ENCODE results near the gene RGSL1.

The RGSL1 gene

DNA sequence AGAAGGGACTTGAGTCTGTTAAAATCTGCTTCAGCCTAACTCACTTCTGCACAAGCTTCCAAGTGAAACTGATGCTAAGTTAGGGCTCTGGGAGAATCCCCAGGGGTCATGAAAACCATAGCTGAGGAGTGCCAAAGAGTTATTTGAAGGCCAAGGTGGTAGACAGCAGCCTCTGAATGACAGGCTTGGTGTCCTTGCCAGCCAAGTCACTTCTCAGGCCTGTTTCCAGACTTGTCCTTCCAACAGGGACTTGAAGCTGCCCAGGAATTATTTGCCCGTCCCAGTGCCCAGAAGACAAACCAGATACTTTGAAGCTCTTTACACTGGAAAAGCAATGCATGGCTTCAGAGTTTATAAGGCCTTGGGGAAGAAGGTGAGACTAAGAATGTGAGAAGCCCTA is 105.5 kb downstream of the RGSL1 start:
- DNase-seq, result no peak

DNA sequence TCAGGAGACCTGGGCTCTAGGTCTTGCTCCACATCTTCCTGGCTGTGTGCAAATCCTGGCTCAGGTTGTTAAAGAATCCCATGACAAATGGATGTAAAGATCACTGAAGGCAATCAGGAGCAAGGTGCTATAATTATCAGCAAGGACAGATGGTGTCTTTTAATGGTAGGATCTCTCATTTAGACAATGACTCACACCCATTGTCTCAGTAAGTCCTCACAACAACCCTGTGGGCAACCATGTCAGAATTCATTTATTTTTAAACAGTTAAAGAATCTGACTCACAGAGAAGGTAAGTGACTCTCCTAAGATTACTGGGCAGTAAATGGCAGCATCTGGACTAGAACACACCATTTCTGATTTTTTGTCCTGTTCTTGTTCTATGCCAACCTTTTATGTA is 106.3 kb downstream of the RGSL1 start:
- DNase-seq, result no peak

DNA sequence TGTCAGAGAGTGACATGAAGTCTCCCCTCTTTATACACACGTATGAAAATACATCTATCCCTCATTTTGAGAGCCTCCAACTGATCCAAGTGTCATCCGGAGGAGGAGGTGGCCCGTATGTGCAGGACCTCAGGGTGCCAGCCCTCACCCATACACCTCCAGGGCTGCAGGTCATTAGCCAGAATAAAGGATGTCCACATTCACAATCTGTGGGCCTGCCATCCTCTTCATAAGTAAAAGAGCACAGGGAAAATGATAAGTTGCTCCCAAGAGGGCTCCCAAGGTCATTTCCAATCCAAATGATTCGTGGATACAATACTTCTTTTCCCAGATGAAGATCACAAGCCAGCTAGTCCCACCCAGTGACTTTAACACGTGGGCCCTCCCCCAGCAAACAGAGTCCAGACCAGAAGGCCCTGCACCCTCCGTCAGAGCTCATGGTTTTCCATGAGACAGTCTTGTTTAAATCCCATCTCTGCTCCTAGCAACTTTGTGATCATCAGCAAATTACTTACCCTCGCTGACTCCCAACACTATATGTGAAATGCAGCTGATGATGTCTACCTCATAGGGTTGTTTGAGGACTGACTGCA is 110.5 kb downstream of the RGSL1 start:
- DNase-seq, result no peak

DNA sequence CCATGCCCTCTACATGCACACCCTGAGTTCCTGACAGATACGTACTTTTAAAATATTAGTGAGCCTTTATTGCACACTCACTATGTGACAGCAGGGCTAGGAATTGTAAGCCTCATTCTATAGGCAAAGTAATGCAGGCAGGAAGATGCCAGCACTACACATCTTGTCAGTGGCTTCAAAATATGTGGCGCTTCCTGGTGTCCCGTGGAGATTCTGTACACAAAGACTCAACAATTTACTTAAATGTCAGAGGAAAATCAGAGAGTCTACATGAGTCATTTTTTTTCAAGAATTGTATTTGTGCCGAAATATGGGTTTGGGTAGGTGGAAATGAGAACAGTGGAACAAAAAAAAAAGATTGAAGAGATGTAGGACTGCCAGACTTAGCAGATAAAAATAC is 111.5 kb downstream of the RGSL1 start:
- DNase-seq, result no peak

DNA sequence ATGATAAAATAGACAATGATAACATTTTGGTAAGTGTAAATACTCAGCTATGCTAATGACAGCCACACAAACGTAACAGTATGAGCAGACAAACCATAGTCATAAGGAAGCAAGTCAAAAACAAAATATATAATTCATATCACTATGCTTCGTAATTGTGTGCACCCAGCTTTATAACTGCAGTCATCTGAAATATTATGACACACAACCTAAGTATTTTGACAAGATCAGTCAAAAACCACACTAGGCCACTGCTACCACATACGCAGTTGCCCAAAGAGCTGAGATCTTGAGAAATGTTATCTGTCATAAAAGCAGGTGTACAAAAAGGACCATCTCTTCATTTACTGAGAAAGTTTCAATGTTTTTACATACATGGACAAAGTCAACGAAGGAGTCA is 113.1 kb downstream of the RGSL1 start:
- DNase-seq, result no peak

DNA sequence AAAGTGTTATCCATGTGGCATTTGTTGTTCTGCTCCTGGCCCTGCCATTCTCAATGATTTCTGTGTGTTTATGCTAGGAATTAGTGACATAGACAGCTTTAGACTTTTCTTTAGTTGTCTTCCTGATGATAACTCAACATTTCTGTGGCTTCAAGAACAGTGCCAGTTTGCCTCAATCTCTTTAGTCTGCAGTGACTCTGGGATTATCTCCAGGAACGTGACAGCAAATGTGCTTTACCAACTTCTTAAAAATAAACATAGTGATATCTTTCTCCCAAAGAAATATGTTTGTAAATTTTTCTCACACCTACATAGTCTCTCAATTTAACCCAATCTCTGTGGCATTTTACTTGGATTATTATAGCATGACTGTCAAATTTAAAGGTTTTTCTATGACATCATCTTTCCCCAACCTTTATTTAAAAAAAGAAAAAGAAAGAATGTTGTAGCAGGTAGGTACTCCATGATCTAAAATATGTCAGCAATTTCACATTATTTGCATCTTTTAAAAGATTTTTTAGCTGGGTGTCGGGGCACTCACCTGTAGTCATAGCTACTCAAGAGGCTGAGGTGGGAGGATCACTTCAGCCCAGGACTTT is 114.6 kb downstream of the RGSL1 start:
- DNase-seq, result no peak

DNA sequence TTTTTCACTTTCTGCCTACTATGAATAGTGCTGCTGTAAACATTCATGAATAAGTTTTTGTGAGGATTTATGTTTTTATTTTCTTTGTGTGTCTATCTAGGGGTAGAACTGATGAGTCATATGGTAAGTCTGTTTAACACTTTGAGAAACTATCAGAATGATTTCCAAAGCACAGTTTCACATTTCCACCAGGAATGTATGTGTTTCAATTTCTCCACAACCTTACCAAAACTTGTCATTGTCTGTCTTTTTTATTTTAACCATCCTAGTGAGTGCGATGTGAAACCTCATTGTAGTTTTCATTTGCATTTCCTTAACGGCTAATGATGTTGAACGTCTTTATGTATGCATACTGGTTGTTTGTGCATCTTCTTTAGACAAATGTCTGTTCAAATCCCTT is 115.6 kb downstream of the RGSL1 start:
- no peak for DNase-seq

DNA sequence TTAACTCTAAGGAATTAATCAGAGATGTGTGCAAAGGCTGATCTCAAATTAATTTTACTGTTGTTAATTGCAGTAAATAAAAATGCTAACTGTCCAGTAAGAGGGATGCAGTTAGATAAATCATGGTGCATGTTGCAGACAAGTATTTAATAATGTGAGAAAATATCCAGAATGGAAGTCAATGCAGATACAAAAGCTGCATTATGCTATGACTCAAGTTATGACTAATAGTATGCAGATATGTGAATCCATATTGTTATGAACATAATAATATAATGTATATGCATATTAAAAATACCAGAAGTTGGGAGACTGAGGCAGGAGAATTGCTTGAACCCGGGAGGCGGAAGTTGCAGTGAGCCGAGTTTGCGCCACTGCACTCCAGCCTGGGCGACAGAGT is 117.7 kb downstream of the RGSL1 start:
- DNase-seq, result no peak

DNA sequence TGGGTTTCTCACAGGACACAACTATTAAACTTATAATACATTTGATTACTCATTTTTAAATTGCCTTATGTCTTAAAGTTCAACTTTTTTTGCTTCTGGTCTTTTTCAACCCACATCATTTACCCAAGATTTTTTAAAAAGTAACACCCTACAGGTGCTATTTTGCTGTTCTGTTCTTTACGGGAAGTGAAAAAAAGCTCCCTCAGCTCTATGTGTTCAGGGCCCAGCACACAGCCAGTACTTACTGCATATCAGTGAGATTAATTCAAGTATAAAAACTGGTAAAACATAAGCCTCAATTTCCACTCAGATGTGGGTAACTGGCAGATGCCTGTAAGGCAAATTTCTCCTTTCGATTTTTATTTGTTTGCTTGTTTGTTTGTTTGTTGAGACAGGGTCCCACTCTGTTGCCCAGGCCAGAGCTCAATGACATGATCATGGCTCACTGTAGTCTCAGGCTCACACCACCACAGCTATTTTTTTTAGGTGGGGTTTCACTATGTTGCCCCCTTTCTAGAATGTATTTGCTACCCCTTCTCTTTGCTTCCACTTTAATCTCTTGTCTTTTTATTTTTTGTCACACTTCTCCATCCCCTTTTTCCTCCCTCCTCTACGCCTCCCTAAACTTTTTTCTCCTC is 118.8 kb downstream of the RGSL1 start:
- no peak for DNase-seq

DNA sequence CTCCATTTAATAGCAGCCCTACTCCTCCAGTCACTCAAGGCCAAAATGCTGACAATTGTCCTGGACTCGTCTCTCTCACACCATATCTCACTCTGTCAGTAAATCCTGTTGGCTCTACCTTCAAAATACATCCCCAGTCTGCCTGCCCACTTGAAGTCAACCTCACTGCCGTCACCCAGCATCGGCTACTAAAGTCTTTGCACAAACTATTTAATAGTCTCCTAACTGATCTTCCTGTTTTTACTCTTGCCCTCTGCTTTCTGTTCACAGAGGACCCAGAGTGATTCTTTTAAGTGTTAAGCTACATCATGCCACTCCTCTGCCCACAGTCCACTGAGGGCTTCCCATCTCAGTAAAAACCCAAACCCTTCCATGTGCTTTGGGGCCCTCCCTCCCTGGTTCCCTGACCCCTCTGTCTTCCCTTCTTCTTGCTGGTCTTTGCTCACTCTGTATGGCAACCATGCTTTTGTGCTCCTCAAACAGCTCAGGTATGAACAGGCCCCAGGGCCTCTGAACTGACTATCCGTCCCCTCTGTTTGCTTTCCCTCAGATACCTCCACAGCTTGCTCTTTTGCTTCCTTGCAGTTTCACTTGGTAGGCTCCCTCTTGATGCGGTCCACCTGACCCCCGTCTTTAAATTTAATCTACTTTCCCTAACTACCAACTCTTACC is 120.1 kb downstream of the RGSL1 start:
- DNase-seq, result no peak

DNA sequence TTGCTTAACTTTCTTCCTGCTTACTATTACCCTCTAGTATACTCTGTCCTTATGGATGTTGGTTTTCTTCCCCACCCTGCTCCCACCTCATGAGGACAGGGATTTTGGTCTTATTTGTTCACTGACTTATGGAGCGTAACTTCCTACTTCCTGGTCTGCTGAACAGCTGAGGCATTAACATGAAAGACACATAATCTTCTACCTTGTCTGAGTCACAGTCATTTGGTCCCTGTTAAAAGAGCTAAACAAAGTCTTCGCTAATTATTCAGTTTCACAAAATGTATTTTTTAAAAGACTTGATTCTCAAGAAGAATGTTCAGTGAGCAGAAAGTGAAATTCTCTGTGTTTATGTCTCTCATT is 120.6 kb downstream of the RGSL1 start:
- DNase-seq, result no peak

DNA sequence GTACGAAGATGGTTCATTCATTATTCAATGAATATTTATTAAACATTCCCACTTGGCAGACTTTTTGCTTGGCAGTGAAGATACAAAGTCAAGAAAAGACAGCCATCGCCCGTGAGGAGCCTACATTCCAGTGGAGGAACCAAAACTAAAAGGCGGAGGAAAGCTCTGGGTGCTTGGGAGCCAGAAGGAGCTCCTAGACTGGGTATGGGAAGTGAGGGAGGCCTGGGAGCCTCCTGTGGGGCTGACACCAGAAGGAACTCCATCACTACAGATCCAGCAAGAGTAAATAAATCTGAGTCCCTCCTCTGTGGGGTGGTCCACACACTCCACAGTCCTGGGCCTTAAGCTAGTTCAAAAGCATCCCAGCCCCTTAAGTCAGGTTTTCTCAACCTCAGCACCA is 124.2 kb downstream of the RGSL1 start:
- DNase-seq, result no peak

DNA sequence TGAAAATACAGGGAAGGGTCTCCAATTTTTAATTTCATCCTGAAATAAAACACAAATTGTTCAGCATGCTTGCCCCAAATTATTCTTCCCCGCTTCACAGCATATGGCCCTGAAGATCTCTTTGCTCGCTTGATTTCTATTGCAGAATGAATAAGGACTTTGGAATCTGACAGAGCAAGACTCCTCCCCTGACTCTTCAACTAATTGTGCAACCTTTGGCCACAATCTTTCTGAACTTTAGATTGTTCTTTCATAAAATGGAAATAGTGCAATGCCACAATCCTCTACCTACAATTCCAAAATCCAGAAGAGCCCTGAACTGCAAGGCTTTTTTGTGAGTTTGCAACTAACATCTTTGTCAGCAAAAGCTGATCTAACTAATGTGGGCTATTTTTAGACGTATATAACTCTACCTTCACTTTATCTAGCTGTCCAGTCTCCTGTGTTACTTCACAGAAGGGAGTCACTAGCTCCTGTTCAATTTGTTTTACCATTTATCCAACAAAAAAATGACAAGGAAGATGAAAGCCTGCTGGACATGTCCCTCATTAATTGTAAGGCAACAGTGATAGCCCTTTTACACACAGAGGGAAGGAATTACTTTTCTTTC is 125.7 kb downstream of the RGSL1 start:
- no peak for DNase-seq

DNA sequence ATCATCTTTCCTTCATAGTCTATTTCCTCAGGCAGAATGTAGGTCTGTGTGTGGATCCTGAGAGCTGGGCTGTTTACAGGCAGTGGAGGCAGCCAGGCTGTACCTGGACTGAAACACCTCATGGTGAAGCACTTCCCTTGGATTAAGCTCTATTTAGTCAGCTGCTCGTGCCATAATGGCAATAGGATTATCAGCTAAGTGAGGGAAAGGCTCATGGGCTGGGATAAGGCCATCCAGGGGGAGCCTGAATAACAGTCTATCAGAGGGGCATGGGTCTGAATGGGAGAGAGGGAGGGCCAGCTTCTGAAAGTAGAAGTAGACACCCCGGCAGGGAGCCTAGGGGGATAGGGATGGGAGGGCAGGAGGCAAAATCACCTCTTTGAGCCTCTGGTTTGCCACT is 130.8 kb downstream of the RGSL1 start:
- DNase-seq, result no peak

DNA sequence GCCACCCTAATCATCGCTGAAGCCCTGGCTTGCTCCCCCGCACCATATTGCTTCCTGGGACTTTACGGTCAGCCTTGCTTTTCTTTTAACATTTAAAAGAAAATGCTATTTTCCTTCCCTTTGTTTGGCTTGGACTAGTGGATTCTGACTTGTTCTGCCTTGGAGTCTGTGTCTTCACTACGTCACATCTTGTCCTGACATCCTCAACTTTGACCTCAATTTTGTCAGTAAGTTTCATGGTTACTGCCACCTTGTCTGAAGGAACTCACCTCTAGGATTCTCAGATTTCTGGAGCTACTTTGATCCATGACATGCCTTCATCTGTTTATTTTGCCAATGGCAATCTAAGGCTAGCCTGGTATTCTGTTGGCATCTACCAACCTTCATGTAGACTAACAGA is 134.8 kb downstream of the RGSL1 start:
- DNase-seq, result no peak

DNA sequence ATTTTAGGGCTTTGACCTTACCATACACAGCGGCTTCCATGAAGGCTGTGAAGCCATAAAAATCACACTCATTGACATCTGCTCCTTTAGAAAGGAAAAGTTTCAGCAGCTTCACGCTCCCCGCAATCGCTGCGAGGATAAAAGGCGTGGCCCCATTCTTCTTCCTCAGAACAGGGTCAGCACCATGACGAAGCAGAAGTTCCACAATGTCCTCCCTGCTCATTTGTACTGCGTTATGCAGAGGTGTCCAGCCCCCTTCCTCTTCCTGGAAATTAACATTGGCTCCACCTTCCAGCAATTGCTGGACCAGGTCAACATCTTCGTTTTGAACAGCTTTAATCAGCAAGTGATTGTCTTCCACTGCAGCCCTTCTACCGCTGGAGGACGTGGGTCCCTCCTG is 136.4 kb downstream of the RGSL1 start:
- DNase-seq, result no peak

DNA sequence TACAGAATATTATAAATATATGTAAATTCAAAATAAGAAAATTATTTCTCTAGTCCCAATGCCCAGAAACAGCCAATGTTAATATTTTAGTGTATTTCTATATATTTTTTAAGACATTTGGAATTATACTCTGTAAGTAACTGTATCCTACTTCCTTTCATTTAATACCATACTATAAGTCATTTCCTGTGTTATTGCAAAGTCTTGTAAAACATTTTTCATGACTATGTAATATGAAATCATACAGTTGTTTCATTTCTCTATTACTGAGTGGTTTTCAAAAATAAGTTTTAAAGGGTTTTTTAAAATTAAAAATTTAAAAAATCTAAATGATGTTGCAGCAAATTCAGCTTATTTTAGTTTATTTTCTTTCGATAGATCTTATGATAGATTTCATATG is 137.1 kb downstream of the RGSL1 start:
- no peak for DNase-seq

DNA sequence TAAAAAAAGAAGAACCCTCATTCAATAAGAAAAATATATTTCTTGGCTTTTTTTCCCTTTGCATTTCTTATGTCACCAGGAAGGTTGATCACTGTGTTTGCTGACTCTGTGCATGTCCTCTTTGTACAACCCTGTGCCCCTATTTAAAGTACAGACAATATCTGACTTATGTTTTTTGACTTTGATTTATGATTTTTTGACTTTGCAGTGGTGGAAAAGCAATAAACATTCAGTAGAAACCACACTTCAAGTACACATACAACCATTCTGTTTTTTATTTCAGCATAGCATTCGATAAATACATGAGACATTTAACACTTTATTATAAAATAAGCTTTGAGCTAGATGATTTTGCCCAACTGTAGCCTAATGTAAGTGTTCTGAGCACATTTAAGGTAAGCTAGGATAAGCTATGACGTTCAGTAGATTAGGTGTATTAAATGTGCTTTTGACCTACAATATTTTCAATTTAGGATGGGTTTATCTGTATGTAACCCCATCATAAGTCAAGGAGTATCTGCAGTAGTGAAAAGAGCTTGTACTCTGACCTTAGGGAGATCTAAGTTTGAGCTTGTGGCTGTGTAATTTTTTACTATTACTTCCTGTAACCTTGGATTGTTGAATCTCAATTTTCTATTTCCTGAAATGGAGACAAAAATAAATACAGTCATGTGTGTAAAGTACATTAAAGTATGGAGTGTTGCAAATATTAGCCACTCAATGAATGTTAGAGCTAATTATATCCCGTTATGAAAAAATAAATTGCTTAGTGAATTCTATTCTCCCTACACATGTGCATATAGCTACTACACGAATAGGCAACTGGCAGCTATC is 137.9 kb downstream of the RGSL1 start:
- DNase-seq, result no peak

DNA sequence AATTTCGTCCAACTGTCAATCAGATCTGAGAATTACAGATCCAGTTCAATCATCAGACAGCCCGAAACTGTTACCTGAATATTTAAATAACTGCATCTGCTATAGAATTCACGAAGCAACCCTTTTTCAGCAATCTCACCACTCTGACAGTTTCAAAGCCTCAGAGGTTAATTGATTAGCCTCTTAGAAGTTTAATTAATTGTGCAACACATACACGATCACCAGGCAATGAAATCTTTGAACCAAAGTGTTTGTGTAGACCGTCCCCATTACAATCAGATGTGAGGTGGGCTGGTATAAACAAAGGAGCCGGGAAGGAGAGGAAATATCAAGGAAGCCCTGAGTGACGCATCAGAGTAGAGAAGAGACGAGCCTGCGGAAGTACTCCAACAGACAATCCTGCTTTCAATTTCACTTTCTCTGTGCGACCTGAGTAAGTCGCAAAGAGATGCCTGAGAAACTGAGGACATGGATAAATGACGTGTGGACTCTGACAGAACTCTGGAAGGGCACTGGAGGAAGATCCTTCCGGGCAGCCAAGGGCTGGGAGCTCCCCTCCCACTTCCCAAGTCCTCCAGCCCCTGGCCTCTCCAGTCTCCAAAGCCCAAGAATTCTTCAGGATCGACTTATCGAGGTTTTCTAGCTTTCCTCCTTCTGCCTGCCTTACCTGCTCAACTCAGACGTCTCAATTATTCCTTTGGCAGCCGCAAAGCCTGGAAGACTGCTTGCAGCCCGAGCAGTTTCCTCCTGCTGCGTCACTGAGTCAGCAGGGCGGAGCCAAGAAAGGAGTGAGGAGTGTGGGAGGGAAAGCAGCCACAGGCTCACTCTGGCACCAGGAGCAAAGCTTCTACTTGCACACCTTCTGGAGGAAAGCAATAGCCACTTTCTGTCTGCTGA is 138.8 kb downstream of the RGSL1 start, which contains the start of gene RNASEL:
Gene RNASEL (minus strand): TSS at position 757 of the 897 bp plus-strand sequence. CDS start 2,450 bp downstream, outside the sequence.
- DNase-seq, result no peak

DNA sequence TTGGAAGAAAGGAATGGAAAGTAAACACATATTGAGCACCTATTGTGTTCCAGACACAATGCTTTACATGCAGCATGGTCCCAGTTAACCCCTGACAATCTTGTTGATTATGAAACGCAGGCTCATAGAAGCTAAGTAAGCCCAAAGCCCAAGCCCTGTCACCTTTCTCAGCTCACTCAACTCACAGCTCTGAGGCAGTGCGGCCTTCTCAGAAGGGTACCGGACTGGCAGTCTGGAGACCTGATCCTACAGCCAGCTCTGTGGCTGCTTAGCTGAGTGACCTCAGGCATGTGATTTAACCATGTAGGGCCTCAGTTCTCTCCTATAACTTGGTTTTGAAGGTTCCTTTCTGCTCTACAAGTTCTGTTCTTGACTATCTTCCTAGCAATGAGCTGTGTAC is 139.6 kb downstream of the RGSL1 start:
- DNase-seq, result no peak

DNA sequence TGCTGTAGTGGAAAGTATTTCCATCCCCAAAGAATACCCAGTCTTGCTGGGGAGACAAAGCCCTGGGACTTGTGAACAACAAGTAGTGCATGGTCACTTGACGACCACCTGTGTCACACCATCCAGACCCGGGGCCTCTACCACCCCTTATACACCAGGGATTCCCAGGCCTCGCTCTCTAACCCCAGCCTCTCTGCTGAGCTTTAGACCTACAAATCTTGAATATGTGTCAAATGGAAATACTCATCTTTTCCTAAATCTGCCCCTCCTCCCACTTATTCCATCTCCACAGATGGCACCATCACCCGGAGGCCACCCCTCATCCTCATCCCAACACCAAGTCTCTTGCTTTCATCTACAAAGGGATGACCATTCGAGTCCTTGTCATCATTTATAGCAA is 140.0 kb downstream of the RGSL1 start:
- DNase-seq, result no peak
